HEK293 (cell line): ENCODE measurements around the gene PRDM11.

Experiments used
- CTCF ChIA-PET: fragments of 350-600 bp; formaldehyde crosslinking; extraction: SDS; loops from one replicate; lab custom pipeline; 2021; ENCODE audit warnings: antibody characterized with exemption; lab: Yijun Ruan, JAX
- POLR2A ChIA-PET: fragments of 300-600 bp; formaldehyde crosslinking; extraction: SDS; loops from one replicate; lab custom pipeline; 2020; ENCODE audit warnings: antibody characterized with exemption, inconsistent platforms; lab: Yijun Ruan, JAX
- H3K27ac ChIP-seq: fragments of 200-500 bp; sonication (Bioruptor generic); 2 replicates; pipeline ENCODE4 v1.5.1; 2014; ENCODE audit warnings: low read depth, low read length, control low read depth, inconsistent platforms; ENCODE audit errors: extremely low read depth
- H3K36me3 ChIP-seq, 2 experiments: fragments of 200-500 bp in 1 of 2; sonication (Bioruptor generic) in 1 of 2; 1 replicate in 1 of 2; 2 replicates in 1 of 2; pipeline ENCODE4 v1.5.1; 2014 to 2017; ENCODE audit warnings: inconsistent platforms in 2 of 2, low read length in 2 of 2; ENCODE audit not compliant: control insufficient read depth in 2 of 2, insufficient read depth in 1 of 2
- H3K4me1 ChIP-seq: fragments of 200-500 bp; sonication (Bioruptor generic); 2 replicates; pipeline ENCODE4 v1.5.1; 2014; ENCODE audit warnings: mild to moderate bottlenecking, low read length, inconsistent platforms; ENCODE audit not compliant: control insufficient read depth, insufficient read depth
- H3K4me3 ChIP-seq: 2 replicates; pipeline ENCODE4 v1.5.1; 2011; ENCODE audit warnings: low read depth, mild to moderate bottlenecking, control low read depth, low read length, moderate library complexity
- H3K9me3 ChIP-seq: fragments of 200-500 bp; sonication (Bioruptor generic); 2 replicates; pipeline ENCODE4 v1.5.1; 2014; ENCODE audit warnings: low read depth, low read length, inconsistent platforms; ENCODE audit not compliant: control insufficient read depth, insufficient read depth
- CTCF ChIP-seq: fragments of 450-650 bp; formaldehyde crosslinking; IDR thresholded peaks from 2 replicates; pipeline ENCODE4 v1.5.1; 2016; ENCODE audit warnings: missing biosample characterization, missing genetic modification characterization
- GLIS1 ChIP-seq: fragments of 450-650 bp; formaldehyde crosslinking; IDR thresholded peaks from 2 replicates; pipeline ENCODE4 v1.5.1; 2016; ENCODE audit warnings: missing biosample characterization, missing genetic modification characterization
- OSR2 ChIP-seq: fragments of 450-650 bp; formaldehyde crosslinking; IDR thresholded peaks from 2 replicates; pipeline ENCODE4 v1.5.1; 2016; ENCODE audit warnings: missing biosample characterization, missing genetic modification characterization
- REST ChIP-seq: fragments of 450-650 bp; formaldehyde crosslinking; IDR thresholded peaks from 2 replicates; pipeline ENCODE4 v1.5.1; 2016; ENCODE audit warnings: missing biosample characterization, missing genetic modification characterization
- SCRT2 ChIP-seq: fragments of 450-650 bp; formaldehyde crosslinking; IDR thresholded peaks from 2 replicates; pipeline ENCODE4 v1.5.1; 2016; ENCODE audit warnings: missing biosample characterization, missing genetic modification characterization
- ZBTB10 ChIP-seq: fragments of 450-650 bp; formaldehyde crosslinking; IDR thresholded peaks from 2 replicates; pipeline ENCODE4 v1.5.1; 2016; ENCODE audit warnings: missing biosample characterization, missing genetic modification characterization
- ZBTB17 ChIP-seq: fragments of 450-650 bp; formaldehyde crosslinking; IDR thresholded peaks from 2 replicates; pipeline ENCODE4 v1.5.1; 2016; ENCODE audit warnings: missing biosample characterization, missing genetic modification characterization
- ZBTB48 ChIP-seq: fragments of 450-650 bp; formaldehyde crosslinking; IDR thresholded peaks from 2 replicates; pipeline ENCODE4 v1.5.1; 2016; ENCODE audit warnings: missing biosample characterization, missing genetic modification characterization
- ZFHX2 ChIP-seq: fragments of 450-650 bp; formaldehyde crosslinking; conservative IDR thresholded peaks from 2 replicates; pipeline ENCODE4 v1.5.1; 2016; ENCODE audit warnings: missing biosample characterization, missing genetic modification characterization
- ZFP41 ChIP-seq: fragments of 450-650 bp; formaldehyde crosslinking; IDR thresholded peaks from 2 replicates; pipeline ENCODE4 v1.5.1; 2016; ENCODE audit warnings: missing biosample characterization, missing genetic modification characterization, borderline replicate concordance
- ZNF184 ChIP-seq: fragments of 450-650 bp; IDR thresholded peaks from 2 replicates; pipeline ENCODE4 v1.5.1; 2018; ENCODE audit warnings: missing biosample characterization, mild to moderate bottlenecking, missing genetic modification characterization
- ZNF2 ChIP-seq: fragments of 450-650 bp; formaldehyde crosslinking; IDR thresholded peaks from 2 replicates; pipeline ENCODE4 v1.5.1; 2016; ENCODE audit warnings: missing biosample characterization, missing genetic modification characterization
- ZNF223 ChIP-seq: fragments of 450-650 bp; formaldehyde crosslinking; IDR thresholded peaks from 2 replicates; pipeline ENCODE4 v1.5.1; 2016; ENCODE audit warnings: missing biosample characterization, missing genetic modification characterization
- ZNF302 ChIP-seq: fragments of 450-650 bp; formaldehyde crosslinking; IDR thresholded peaks from 2 replicates; pipeline ENCODE4 v1.5.1; 2016; ENCODE audit warnings: missing biosample characterization, missing genetic modification characterization, low read depth
- ZNF311 ChIP-seq: fragments of 450-650 bp; formaldehyde crosslinking; IDR thresholded peaks from 2 replicates; pipeline ENCODE4 v1.5.1; 2017; ENCODE audit warnings: missing biosample characterization, missing genetic modification characterization, borderline replicate concordance
- ZNF335 ChIP-seq: fragments of 450-650 bp; formaldehyde crosslinking; conservative IDR thresholded peaks from 2 replicates; pipeline ENCODE4 v1.5.1; 2016; ENCODE audit warnings: missing biosample characterization, missing genetic modification characterization
- ZNF394 ChIP-seq: fragments of 450-650 bp; formaldehyde crosslinking; IDR thresholded peaks from 2 replicates; pipeline ENCODE4 v1.5.1; 2016; ENCODE audit warnings: missing biosample characterization, missing genetic modification characterization, mild to moderate bottlenecking, moderate library complexity, borderline replicate concordance
- ZNF488 ChIP-seq: fragments of 450-650 bp; formaldehyde crosslinking; IDR thresholded peaks from 2 replicates; pipeline ENCODE4 v1.5.1; 2016; ENCODE audit warnings: missing biosample characterization, missing genetic modification characterization
- ZNF510 ChIP-seq: fragments of 450-650 bp; formaldehyde crosslinking; IDR thresholded peaks from 2 replicates; pipeline ENCODE4 v1.5.1; 2018; ENCODE audit warnings: mild to moderate bottlenecking, missing genetic modification characterization, missing biosample characterization; ENCODE audit not compliant: insufficient replicate concordance
- ZNF580 ChIP-seq: fragments of 450-650 bp; formaldehyde crosslinking; IDR thresholded peaks from 2 replicates; pipeline ENCODE4 v1.5.1; 2016; ENCODE audit warnings: missing biosample characterization, missing genetic modification characterization
- ZNF621 ChIP-seq: fragments of 450-650 bp; formaldehyde crosslinking; IDR thresholded peaks from 2 replicates; pipeline ENCODE4 v1.5.1; 2017; ENCODE audit warnings: missing biosample characterization, missing genetic modification characterization
- ZNF792 ChIP-seq: fragments of 450-650 bp; formaldehyde crosslinking; IDR thresholded peaks from 2 replicates; pipeline ENCODE4 v1.5.1; 2016; ENCODE audit warnings: missing biosample characterization, missing genetic modification characterization
- ZNF830 ChIP-seq: fragments of 450-650 bp; IDR thresholded peaks from 2 replicates; pipeline ENCODE4 v1.5.0; 2018; ENCODE audit warnings: missing biosample characterization, missing genetic modification characterization, low read depth, mild to moderate bottlenecking, moderate library complexity
- ZXDB ChIP-seq: fragments of 450-650 bp; formaldehyde crosslinking; IDR thresholded peaks from 2 replicates; pipeline ENCODE4 v1.5.1; 2016; ENCODE audit warnings: missing biosample characterization, missing genetic modification characterization

The PRDM11 gene

GRCh38 chr11:45178223-45178622 is 31.8 kb downstream of the PRDM11 start:
- Histone ChIP-seq H3K36me3 (peaks cover 0 to under 1% of the 10 kb centered on the region in 2 experiments; a peak in 1 of 3 replicates), H3K4me3 (no peak overlapping the region), H3K27ac (no peak overlapping the region), H3K4me1 (no peaks in the 10 kb centered on the region), H3K9me3 (no peaks in the 10 kb centered on the region)
- POLR2A ChIA-PET, result interaction anchor here (1.4 kb wide), 1 partner anchor 31 kb away, joined by 4 read pairs; the partner anchor contains the start of gene PRDM11
- TF ChIP-seq OSR2 (tag by site-specific recombination) (no peak), ZNF580 (tag by site-specific recombination) (no peak), CTCF (no peak), ZBTB10 (no peak), ZNF311 (tag by site-specific recombination) (no peak), SCRT2 (no peak), GLIS1 (tag by site-specific recombination) (no peak), ZNF335 (no peak), ZBTB48 (no peak), ZBTB17 (tag by site-specific recombination) (no peak), ZXDB (tag by site-specific recombination) (no peak), ZNF621 (tag by site-specific recombination) (no peak), ZNF394 (tag by site-specific recombination) (no peak)
- CTCF ChIA-PET, result no interaction called here

GRCh38 chr11:45178890-45179671 is 32.6 kb downstream of the PRDM11 start:
- Histone ChIP-seq H3K36me3 (peaks cover 0 to 7% of the 10 kb centered on the region in 2 experiments; a peak in 1 of 3 replicates), H3K4me1 (no peaks in the 10 kb centered on the region), H3K4me3 (no peak overlapping the region), H3K9me3 (no peaks in the 10 kb centered on the region), H3K27ac (no peak overlapping the region)
- POLR2A ChIA-PET, result interaction anchor here (1.4 kb wide), 1 partner anchor 32 kb away, joined by 4 read pairs; the partner anchor contains the start of gene PRDM11
- TF ChIP-seq ZNF488 (no peak), ZNF792 (tag by site-specific recombination) (no peak), ZFP41 (no peak), ZNF184 (tag by site-specific recombination) (no peak), REST (tag by site-specific recombination) (no peak), ZNF830 (tag by site-specific recombination) (no peak), ZNF302 (tag by site-specific recombination) (no peak), ZNF223 (tag by site-specific recombination) (no peak), ZNF2 (tag by site-specific recombination) (no peak), ZFHX2 (tag by site-specific recombination) (no peak), ZNF510 (no peak)
- CTCF ChIA-PET, result interaction anchor here (1.2 kb wide), 1 partner anchor 9 kb away, joined by 4 read pairs; no protein-coding TSS in a partner anchor
